H9 (cell line): ENCODE measurements around the gene MYBPC2. TPM values are rescaled to one million over a fixed set of nuclear protein-coding genes. Genes with fewer than 3 reads are reported as not detected.

Experiments used
- DNase-seq: peaks from one replicate; pipeline ENCODE4 v3.0.0-alpha.2; 2017
- H2AFZ ChIP-seq: one replicate; pipeline ENCODE4 v1.6.1; 2013; ENCODE audit warnings: mild to moderate bottlenecking, low read length, control low read depth, moderate library complexity
- H2AK5ac ChIP-seq: 2 replicates; pipeline ENCODE4 v1.6.1; 2013; ENCODE audit warnings: low read length, control low read depth, mixed read lengths; ENCODE audit not compliant: insufficient read length
- H2BK120ac ChIP-seq: one replicate; pipeline ENCODE4 v1.6.1; 2013; ENCODE audit warnings: low read depth, mild to moderate bottlenecking, low read length, control low read depth, inconsistent platforms; ENCODE audit not compliant: poor library complexity, severe bottlenecking
- H2BK12ac ChIP-seq: 2 replicates; pipeline ENCODE4 v1.6.1; 2013; ENCODE audit warnings: low read length, control low read depth, mixed read lengths, low read depth; ENCODE audit not compliant: insufficient read length
- H2BK15ac ChIP-seq: 2 replicates; pipeline ENCODE4 v1.6.1; 2013; ENCODE audit warnings: low read depth, low read length, control low read depth
- H2BK20ac ChIP-seq: one replicate; pipeline ENCODE4 v1.6.1; 2013; ENCODE audit warnings: low read depth, mild to moderate bottlenecking, low read length, control low read depth, inconsistent platforms; ENCODE audit not compliant: poor library complexity, severe bottlenecking
- H2BK5ac ChIP-seq: 2 replicates; pipeline ENCODE4 v1.6.1; 2013; ENCODE audit warnings: low read length, control low read depth, mixed read lengths; ENCODE audit not compliant: insufficient read length
- H3K14ac ChIP-seq: 2 replicates; pipeline ENCODE4 v1.6.1; 2013; ENCODE audit warnings: low read length, control low read depth; ENCODE audit not compliant: insufficient read depth
- H3K18ac ChIP-seq: 2 replicates; pipeline ENCODE4 v1.6.1; 2013; ENCODE audit warnings: low read depth, mild to moderate bottlenecking, mixed read lengths, low read length, control low read depth; ENCODE audit not compliant: insufficient read length
- H3K23ac ChIP-seq: 2 replicates; pipeline ENCODE4 v1.6.1; 2013; ENCODE audit warnings: low read length, control low read depth, mixed read lengths, low read depth; ENCODE audit not compliant: insufficient read length
- H3K23me2 ChIP-seq: 2 replicates; pipeline ENCODE4 v1.6.1; 2013; ENCODE audit warnings: low read depth, mild to moderate bottlenecking, mixed read lengths, low read length, control low read depth; ENCODE audit not compliant: insufficient read length, poor library complexity, severe bottlenecking
- H3K27ac ChIP-seq: 2 replicates; pipeline ENCODE4 v1.5.1; 2013; ENCODE audit warnings: low read length, control low read depth, mixed read lengths, low read depth; ENCODE audit not compliant: insufficient read length
- H3K27me3 ChIP-seq: 2 replicates; pipeline ENCODE4 v1.6.1; 2013; ENCODE audit warnings: low read length, control low read depth, inconsistent platforms; ENCODE audit not compliant: insufficient read depth
- H3K4ac ChIP-seq: 2 replicates; pipeline ENCODE4 v1.6.1; 2013; ENCODE audit warnings: low read depth, mild to moderate bottlenecking, control low read depth, inconsistent platforms, low read length, moderate library complexity
- H3K4me1 ChIP-seq: 2 replicates; pipeline ENCODE4 v1.6.1; 2013; ENCODE audit warnings: low read length, control low read depth, inconsistent platforms; ENCODE audit not compliant: insufficient read depth
- H3K4me2 ChIP-seq: 2 replicates; pipeline ENCODE4 v1.6.1; 2013; ENCODE audit warnings: low read length, control low read depth, mixed read lengths; ENCODE audit not compliant: insufficient read length, insufficient read depth
- H3K56ac ChIP-seq: 2 replicates; pipeline ENCODE4 v1.6.1; 2013; ENCODE audit warnings: low read depth, mild to moderate bottlenecking, mixed read lengths, low read length, control low read depth; ENCODE audit not compliant: insufficient read length
- H3K79me1 ChIP-seq: 2 replicates; pipeline ENCODE4 v1.6.1; 2013; ENCODE audit warnings: low read depth, mild to moderate bottlenecking, moderate library complexity, low read length, control low read depth, inconsistent platforms; ENCODE audit not compliant: insufficient read depth, poor library complexity, severe bottlenecking
- H3K79me2 ChIP-seq: 2 replicates; pipeline ENCODE4 v1.6.1; 2013; ENCODE audit warnings: low read length, control low read depth, inconsistent platforms; ENCODE audit not compliant: insufficient read depth
- H3K9ac ChIP-seq: 2 replicates; pipeline ENCODE4 v1.6.1; 2013; ENCODE audit warnings: low read length, control low read depth, mixed read lengths; ENCODE audit not compliant: insufficient read length; ENCODE audit errors: extremely low read depth
- H3K9me3 ChIP-seq: one replicate; pipeline ENCODE4 v1.6.1; 2013; ENCODE audit warnings: low read depth, low read length, inconsistent platforms; ENCODE audit not compliant: control insufficient read depth
- H3T11ph ChIP-seq: one replicate; pipeline ENCODE4 v1.6.1; 2013; ENCODE audit warnings: mild to moderate bottlenecking, low read length, control low read depth, inconsistent platforms
- H4K20me1 ChIP-seq: one replicate; pipeline ENCODE4 v1.6.1; 2013; ENCODE audit not compliant: control insufficient read depth, insufficient read length, insufficient read depth
- H4K5ac ChIP-seq: 2 replicates; pipeline ENCODE4 v1.6.1; 2013; ENCODE audit warnings: low read depth, mild to moderate bottlenecking, mixed read lengths, low read length, control low read depth; ENCODE audit not compliant: insufficient read length
- H4K8ac ChIP-seq: replicated peaks from 2 replicates; pipeline ENCODE4 v1.6.1; 2013; ENCODE audit warnings: low read length, control low read depth, mixed read lengths, low read depth; ENCODE audit not compliant: insufficient read length
- H4K91ac ChIP-seq: 2 replicates; pipeline ENCODE4 v1.6.1; 2013; ENCODE audit warnings: low read depth, mild to moderate bottlenecking, moderate library complexity, mixed read lengths, low read length, control low read depth; ENCODE audit not compliant: insufficient read length
- H3K27ac Mint-ChIP-seq, 3 experiments: 2 replicates in 2 of 3; 3 replicates in 1 of 3; pipeline ENCODE4 v1.8.0; 2020 to 2021; ENCODE audit warnings: mixed read lengths in 3 of 3, mild to moderate bottlenecking in 1 of 3, moderate library complexity in 1 of 3
- H3K27me3 Mint-ChIP-seq: 2 replicates; pipeline ENCODE4 v1.8.0; 2021; ENCODE audit warnings: low read depth, mild to moderate bottlenecking, moderate library complexity, mixed read lengths
- H3K36me3 Mint-ChIP-seq, 3 experiments: 2 replicates in 2 of 3; 3 replicates in 1 of 3; pipeline ENCODE4 v1.8.0; 2020 to 2021; ENCODE audit warnings: low read depth in 3 of 3, mixed read lengths in 3 of 3; ENCODE audit not compliant: insufficient read depth in 1 of 3
- H3K4me1 Mint-ChIP-seq, 2 experiments: 2 replicates each; pipeline ENCODE4 v1.8.0; 2020; ENCODE audit warnings: mixed read lengths in 2 of 2
- H3K4me3 Mint-ChIP-seq, 2 experiments: 2 replicates in 1 of 2; 3 replicates in 1 of 2; pipeline ENCODE4 v1.8.0; 2020 to 2021; ENCODE audit warnings: mild to moderate bottlenecking in 2 of 2, mixed read lengths in 2 of 2, moderate library complexity in 1 of 2
- H3K9me3 Mint-ChIP-seq, 2 experiments: 2 replicates in 1 of 2; 3 replicates in 1 of 2; pipeline ENCODE4 v1.8.0; 2020; ENCODE audit warnings: mild to moderate bottlenecking in 2 of 2, mixed read lengths in 2 of 2, moderate library complexity in 1 of 2
- CTCF ChIP-seq: fragments of 200-600 bp; sonication (generic); conservative IDR thresholded peaks from 3 replicates; pipeline ENCODE4 v1.8.0; 2021; ENCODE audit warnings: antibody characterized with exemption, mild to moderate bottlenecking
- WGBS: extraction: QIAGEN DNeasy Blood & Tissue Kit; methylation state at CpG from one replicate; pipeline ENCODE4 v1.1.7; 2013; ENCODE audit warnings: missing lambda C conversion rate, low lambda C conversion rate, mixed read lengths; ENCODE audit not compliant: insufficient read length; ENCODE audit errors: extremely low coverage; 5-methylcytosine and 5-hydroxymethylcytosine counted together
- total RNA-seq: library from RNA; stranded (reverse); gene quantifications from 2 replicates; pipeline ENCODE4 v1.2.1, GENCODE V29; 2021

The MYBPC2 gene
- total RNA-seq, 1 experiment from 2014 or later = 4.9 TPM

- no peak overlapping the region for H3K27ac Mint-ChIP-seq
- Histone ChIP-seq H3K23me2 (no peaks in the 10 kb centered on the region), H2BK20ac (no peak overlapping the region), H3K4me2 (no peak overlapping the region), H4K8ac (no peak overlapping the region), H3K56ac (no peak overlapping the region), H3T11ph (no peak overlapping the region), H3K79me2 (peaks cover 5% of the 10 kb centered on the region; the same call in 1 of the 2 replicates), H4K20me1 (no peaks in the 10 kb centered on the region), H3K27ac (no peak overlapping the region), H3K14ac (no peak overlapping the region), H3K23ac (no peak overlapping the region), H4K91ac (no peak overlapping the region), H3K18ac (no peak overlapping the region), H2AFZ (no peak overlapping the region), H4K5ac (no peak overlapping the region), H3K9me3 (peaks cover 7% of the 10 kb centered on the region), H2BK120ac (no peak overlapping the region), H3K9ac (no peak overlapping the region), H3K4ac (no peak overlapping the region), H2BK15ac (no peak overlapping the region), H2BK12ac (no peak overlapping the region), H3K27me3 (no peaks in the 10 kb centered on the region), H3K4me1 (peaks cover 4% of the 10 kb centered on the region; the same call in 1 of the 2 replicates), H2AK5ac (no peak overlapping the region), H3K79me1 (peaks cover 9% of the 10 kb centered on the region), H2BK5ac (no peak overlapping the region)
- H3K36me3 Mint-ChIP-seq = peaks cover 45 to 60% (median 57%) of the 10 kb centered on the region in 3 experiments
- TF ChIP-seq CTCF = no peak
- no CpG with 5 or more reads among the region's 16 CpGs for WGBS
- no peak overlapping the region for H3K4me3 Mint-ChIP-seq
- peaks cover 4% of the 10 kb centered on the region; the same call in 1 of the 2 replicates for H3K27me3 Mint-ChIP-seq
- DNase-seq = no peak
- H3K9me3 Mint-ChIP-seq = peaks cover 13 to 25% of the 10 kb centered on the region in 2 experiments
- peaks cover 8 to 21% of the 10 kb centered on the region in 2 experiments for H3K4me1 Mint-ChIP-seq
Measured at GRCh38 chr19:50479761-50480251, 47.1 kb downstream of the MYBPC2 start.
